Posterior vena cava (tissue), 2 donors: ENCODE results near the gene CD37. TPM values are rescaled to one million over a fixed set of nuclear protein-coding genes. Genes with fewer than 3 reads are reported as not detected.
"Not testable (repeated sequence)": the region's sequence is repeated elsewhere in the genome, so short reads cannot be mapped to it uniquely, and the experiment has no call there.

ENCODE experiments used
- DNase-seq: peaks from one replicate; pipeline ENCODE4 v3.0.0-alpha.2; 2020; ENCODE audit warnings: low spot score
- intact Hi-C, 2 donors: fragments of 100-400 bp; cut with DNase I; formaldehyde crosslinking; loops; one replicate each; pipeline versions ENCODE4 v1.14.1 to v1.14.2; 2022 to 2023
- long read RNA-seq, 2 donors: library from polyadenylated mRNA; unstranded; transcript quantifications; one replicate each; pipeline ENCODE4 v2.0.0, GENCODE V29; 2020 to 2021
- total RNA-seq, 2 donors: library from RNA; stranded (reverse); fragmentation: NEBNext Ultra II Directional; extraction: Animal tissue kit (Norgen Biotek cat#: 25700); gene quantifications; one replicate each; pipeline ENCODE4 v1.2.1, GENCODE V29; 2021
- donor health status: DM: yes; HTN: yes; CAD: no.
- donor health status: DM: yes; HTN: yes; CAD: no.

The CD37 gene
- 10 to 100 TPM; 11.5 to 19.6 TPM for total RNA-seq
- long read RNA-seq, donor 1, partial matches to known transcripts: 1 of 1 reads
- long read RNA-seq, donor 1, other reads (novel, unspliced or antisense): 0 of 1 reads
- long read RNA-seq, donor 2, transcript CD37-201 (8 exons, 1,265 nt): major isoform, 8 of 8 reads
- long read RNA-seq, donor 2, partial matches to known transcripts: 0 of 8 reads
- long read RNA-seq, donor 2, other reads (novel, unspliced or antisense): 0 of 8 reads

DNA sequence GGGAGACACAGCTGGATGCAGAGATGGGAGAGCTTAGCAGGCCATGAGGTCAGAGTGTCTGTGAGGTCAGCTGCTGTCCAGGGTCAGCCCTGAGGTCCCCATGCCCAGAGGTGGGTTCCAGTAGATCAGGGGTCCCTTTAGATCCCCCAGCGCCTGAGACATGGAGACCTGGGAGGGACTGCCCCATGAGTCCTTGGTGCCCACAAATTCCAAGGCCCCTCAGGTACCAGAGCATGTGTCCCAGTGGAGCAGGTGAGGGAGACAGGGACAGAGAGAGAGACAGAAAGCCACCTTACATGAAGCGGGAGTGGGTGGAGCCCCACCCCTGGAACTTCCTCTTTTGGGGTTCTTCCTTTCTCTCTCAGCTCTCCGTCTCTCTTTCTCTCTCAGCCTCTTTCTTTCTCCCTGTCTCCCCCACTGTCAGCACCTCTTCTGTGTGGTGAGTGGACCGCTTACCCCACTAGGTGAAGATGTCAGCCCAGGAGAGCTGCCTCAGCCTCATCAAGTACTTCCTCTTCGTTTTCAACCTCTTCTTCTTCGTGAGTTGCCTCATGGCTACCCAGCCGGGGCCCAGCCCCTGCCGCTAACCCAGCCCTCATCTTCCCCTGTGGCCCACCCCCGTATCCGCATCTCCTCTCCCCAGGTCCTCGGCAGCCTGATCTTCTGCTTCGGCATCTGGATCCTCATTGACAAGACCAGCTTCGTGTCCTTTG lies at the start of gene CD37:
CD37 (plus strand) TSS at position 336 of the 713 bp plus-strand sequence; CDS start at position 471, 135 bp downstream.
- intact Hi-C loops: no loop called here

DNA sequence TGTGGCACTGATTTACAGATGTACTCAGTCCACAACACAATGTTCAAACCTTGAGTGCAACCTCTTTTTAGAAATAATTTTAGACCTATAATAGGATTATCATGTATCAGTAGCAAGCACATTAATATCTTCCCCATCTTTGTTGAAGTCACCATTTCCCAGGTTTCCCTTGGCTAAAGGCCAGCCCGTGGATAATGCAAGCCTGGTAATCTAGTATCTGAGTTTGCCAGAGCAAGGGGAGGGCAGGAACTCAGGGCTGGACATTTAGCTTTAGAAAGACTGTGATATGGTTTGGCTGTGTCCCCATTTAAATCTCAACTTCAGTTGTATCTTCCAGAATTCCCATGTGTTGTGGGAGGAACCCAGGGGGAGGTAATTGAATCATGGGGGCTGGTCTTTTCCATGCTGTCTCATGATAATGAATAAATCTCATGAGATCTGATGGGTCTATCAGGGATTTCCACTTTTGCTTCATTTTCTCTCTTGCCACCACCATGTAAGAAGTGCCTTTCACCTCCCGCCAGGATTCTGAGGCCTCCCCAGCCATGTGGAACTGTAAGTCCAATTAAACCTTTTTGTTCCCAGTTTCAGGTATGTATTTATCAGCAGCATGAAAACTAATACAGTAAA lies 48.0 kb upstream of the CD37 start:
- intact Hi-C loops: no loop called here
- no peak for DNase-seq

More for the DNA sequence above, at the start of gene CD37:
- DNase-seq: peak; percentile 80

DNA sequence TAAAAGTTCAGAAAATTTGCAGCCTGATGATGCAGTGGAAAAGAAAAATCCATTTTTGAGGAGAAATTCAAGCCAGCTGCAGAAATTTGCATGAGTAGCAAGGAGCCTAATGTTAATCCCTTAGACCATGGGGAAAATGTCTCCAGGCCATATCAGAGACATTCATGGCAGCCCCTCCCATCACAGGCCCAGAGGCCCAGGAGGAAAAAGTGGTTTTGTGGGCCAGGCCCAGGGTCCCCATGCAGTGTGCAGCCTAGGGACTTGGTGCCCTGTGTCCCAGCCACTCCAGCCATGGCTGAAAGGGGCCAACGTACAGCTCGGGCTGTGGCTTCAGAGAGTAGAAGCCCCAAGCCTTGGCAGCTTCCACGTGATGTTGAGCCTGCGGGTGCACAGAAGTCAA lies 47.0 kb upstream of the CD37 start:
- intact Hi-C loops, DNase-seq: not testable (repeated sequence)

DNA sequence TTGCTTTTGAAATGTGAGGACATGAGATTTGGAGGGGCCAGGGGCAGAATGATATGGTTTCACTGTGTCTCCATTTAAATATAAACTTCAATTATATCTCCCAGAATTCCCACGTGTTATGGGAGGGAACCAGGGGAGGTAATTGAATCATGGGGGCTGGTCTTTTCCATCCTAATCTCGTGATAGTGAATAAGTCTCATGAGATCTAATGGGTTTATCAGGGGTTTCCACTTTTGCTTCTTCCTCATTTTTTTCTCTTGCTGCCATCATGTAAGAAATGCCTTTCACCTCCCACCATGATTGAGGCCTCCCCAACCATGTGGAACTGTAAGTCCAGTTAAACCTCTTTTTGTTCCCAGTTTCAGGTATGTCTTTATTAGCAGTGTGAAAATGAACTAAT lies 45.9 kb upstream of the CD37 start:
- intact Hi-C loops, DNase-seq: not testable (repeated sequence)

- intact Hi-C loops: no loop called here
- no peak for DNase-seq
Measured at GRCh38 chr19:49290517-49290916, 44.7 kb upstream of the CD37 start.

GRCh38 chr19:49294401-49294800 lies 40.8 kb upstream of the CD37 start:
- intact Hi-C loops: no loop called here
- no peak for DNase-seq

- DNase-seq: no peak
- intact Hi-C loops: loop anchor here in 1 of 2 donors (5.0 kb wide), 1 partner anchor 1037 kb away; no protein-coding TSS in a partner anchor
Measured at GRCh38 chr19:49295208-49295880, 39.9 kb upstream of the CD37 start.

DNA sequence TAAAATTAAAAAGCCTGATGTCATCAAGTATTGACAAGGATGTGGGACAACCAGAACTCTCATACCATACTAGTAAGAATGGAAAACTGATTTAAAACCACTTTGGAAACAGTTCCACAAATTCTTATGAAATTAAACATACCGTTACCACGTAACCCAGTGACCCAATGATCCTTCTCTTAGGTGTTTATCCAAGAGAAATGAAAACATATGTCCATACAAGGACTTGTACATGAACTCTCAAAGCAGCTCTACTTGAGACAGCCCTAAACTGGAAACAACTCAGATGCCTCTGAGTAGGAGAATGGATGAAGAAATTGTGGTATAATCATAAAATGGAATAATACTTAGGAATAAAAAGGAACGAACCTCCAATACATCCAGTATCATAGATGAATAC lies 37.8 kb upstream of the CD37 start:
- intact Hi-C loops: loop anchor here in 1 of 2 donors (5.0 kb wide), 1 partner anchor 1035 kb away; no protein-coding TSS in a partner anchor
- DNase-seq: no peak

GRCh38 chr19:49298653-49299052 lies 36.6 kb upstream of the CD37 start:
- not testable (repeated sequence) for DNase-seq

GRCh38 chr19:49301165-49301865 lies 33.9 kb upstream of the CD37 start:
- intact Hi-C loops: no loop called here
- DNase-seq: peak; percentile 94

More at GRCh38 chr19:49298653-49299052, 36.6 kb upstream of the CD37 start:
- intact Hi-C loops: loop anchor here in 1 of 2 donors (5.0 kb wide), 1 partner anchor 1034 kb away; no protein-coding TSS in a partner anchor

GRCh38 chr19:49301866-49302252 lies 33.3 kb upstream of the CD37 start:
- intact Hi-C loops: no loop called here

GRCh38 chr19:49306734-49307133 lies 28.5 kb upstream of the CD37 start:
- intact Hi-C loops, DNase-seq: not testable (repeated sequence)

More at GRCh38 chr19:49301866-49302252, 33.3 kb upstream of the CD37 start:
- DNase-seq: no peak

- DNase-seq: no peak
- intact Hi-C loops: no loop called here
Measured at GRCh38 chr19:49309087-49309486, 26.1 kb upstream of the CD37 start.

- intact Hi-C loops: no loop called here
- no peak for DNase-seq
Measured at GRCh38 chr19:49315111-49315510, 20.1 kb upstream of the CD37 start.

DNA sequence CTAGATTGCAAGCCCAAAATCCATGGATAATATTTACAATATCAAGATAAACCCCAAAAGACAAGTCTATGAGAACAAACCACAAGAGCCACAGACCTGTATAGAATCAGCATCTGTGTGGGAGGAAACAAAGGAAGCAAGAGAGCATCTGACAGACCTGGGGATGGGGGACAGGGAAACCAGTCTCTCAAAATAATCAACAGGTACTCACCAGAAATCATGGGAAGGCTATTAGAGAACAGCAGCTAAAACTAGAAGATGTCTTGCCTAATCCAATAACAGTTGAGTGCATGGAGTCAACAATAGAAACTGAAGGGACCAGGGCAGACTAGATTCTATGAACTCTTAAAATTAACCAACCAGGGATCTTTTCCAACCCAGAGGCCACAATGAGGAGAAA lies 18.9 kb upstream of the CD37 start:
- intact Hi-C loops: no loop called here
- DNase-seq: no peak

DNA sequence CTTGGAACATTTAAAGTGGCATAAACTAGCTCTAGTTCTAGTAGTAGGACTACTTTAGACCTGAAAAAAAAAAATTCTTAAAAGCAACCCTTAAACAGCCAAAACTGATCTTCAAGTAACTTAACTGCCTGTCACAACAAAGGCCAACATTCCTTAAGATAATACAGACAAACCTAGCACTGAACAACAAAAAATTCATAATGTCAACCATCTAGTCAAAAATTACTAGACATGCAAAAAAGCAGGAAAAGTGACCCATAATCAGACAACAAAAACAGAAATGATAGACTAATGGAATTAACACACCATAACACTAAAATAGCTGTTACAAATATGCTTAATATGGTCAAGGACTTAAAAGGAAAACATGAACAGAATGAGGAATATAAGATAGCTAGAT lies 16.9 kb upstream of the CD37 start:
- intact Hi-C loops: no loop called here
- no peak for DNase-seq

- intact Hi-C loops: no loop called here
Measured at GRCh38 chr19:49324801-49325576, 10.2 kb upstream of the CD37 start, which contains the start of gene SLC6A16. TSS of gene SLC6A16 (minus strand) at chr19:49325191. CDS start at chr19:49311347, 13,844 bp downstream.

DNA sequence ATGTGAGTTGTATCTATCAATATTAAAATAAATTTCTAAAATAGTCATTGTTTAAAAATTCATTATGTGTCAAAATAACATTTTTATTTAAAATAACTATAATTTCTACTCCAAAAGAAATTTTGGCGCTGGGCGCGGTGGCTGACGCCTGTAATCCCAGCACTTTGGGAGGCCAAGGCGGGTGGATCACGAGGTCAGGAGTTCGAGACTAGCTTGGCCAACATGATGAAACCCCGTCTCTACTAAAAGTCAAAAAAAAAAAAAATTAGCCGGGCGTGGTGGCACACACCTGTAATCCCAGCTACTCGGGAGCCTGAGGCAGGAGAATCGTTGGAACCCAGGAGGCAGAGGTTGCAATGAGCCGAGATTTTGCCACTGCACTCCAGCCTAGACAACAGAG lies 9.4 kb upstream of the CD37 start:
- intact Hi-C loops, DNase-seq: not testable (repeated sequence)

More at GRCh38 chr19:49324801-49325576, 10.2 kb upstream of the CD37 start, which contains the start of gene SLC6A16:
- no peak for DNase-seq
